Breast epithelium (tissue), 3 donors: ENCODE measurements around the gene KRT26.

Source experiments
- CTCF ChIP-seq, 3 donors: fragments of 450-650 bp; IDR thresholded peaks; one replicate each; pipeline ENCODE4 v1.5.1; 2016 to 2017; ENCODE audit warnings: antibody characterized with exemption in 3 of 3, mild to moderate bottlenecking in 3 of 3, moderate library complexity in 3 of 3
- POLR2A ChIP-seq: fragments of 450-650 bp; IDR thresholded peaks from one replicate; pipeline ENCODE4 v1.6.1; 2016; ENCODE audit warnings: antibody characterized with exemption, mild to moderate bottlenecking, moderate library complexity

- TF ChIP-seq CTCF (IDR thresholded peaks at IDR 0.05) (no peak), POLR2A (no peak)
Measured at GRCh38 chr17:40782450-40782849, 10.4 kb upstream of the KRT26 start, which contains the start of gene KRT27.
